Erythroblast (primary cell): ENCODE measurements around the gene EPB41L2.

ENCODE experiments used
- GATA1 ChIP-seq: IDR thresholded peaks from 2 replicates; pipeline ENCODE4 v1.6.1; 2011; ENCODE audit warnings: low read depth, mild to moderate bottlenecking, control low read depth, low read length, moderate library complexity
- POLR2A ChIP-seq: IDR thresholded peaks from 2 replicates; pipeline ENCODE4 v1.6.1; 2011; ENCODE audit warnings: mild to moderate bottlenecking, low read length

DNA sequence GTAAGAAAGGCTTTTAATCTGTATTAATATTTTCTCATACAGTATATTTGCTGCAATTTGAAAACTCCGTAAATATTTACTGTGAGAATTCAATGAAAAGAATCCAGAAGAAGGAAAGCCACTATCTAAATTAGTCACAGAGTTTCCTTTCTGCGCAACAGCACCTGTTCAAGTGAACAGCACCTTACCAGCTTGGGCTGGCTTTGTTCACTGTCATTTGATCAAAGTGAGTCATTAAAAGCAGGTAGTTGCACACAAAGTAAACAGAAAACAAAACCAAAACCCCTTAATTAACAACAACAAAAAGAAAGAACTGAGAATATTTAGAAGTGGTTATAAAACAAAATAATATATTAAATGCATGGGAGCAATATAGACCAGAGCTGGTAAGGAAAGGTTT, 223.0 kb downstream of the EPB41L2 start:
- TF ChIP-seq POLR2A (no peak), GATA1 (no peak)
